ENCODE results near the gene HS3ST4. TPM values are rescaled to one million over a fixed set of nuclear protein-coding genes. Genes with fewer than 3 reads are reported as not detected.

HS3ST4 gene
- total and polyA plus RNA-seq, 2 experiments from 2014 or later, result 0.44 to 2.1 TPM

GRCh38 chr16:26155221-26155620 is 463.5 kb downstream of the HS3ST4 start (continued):
- TF ChIP-seq ZNF462 (CRISPR knock-in tag; IDR thresholded peaks at IDR 0.05) (no peak), JUNB (IDR thresholded peaks at IDR 0.05; ENCODE audit: unreplicated experiment) (no peak), ZNF114 (CRISPR knock-in tag; IDR thresholded peaks at IDR 0.05) (no peak), CTCF (conservative IDR thresholded peaks at IDR 0.05; ENCODE audit: low read depth in 2 of 2) (no peak)

GRCh38 chr16:26157319-26157718 is 465.6 kb downstream of the HS3ST4 start:
- Mint-ChIP-seq H3K27ac (no peak overlapping the region), H3K36me3 (ENCODE audit: low read depth) (peaks cover 3% of the 10 kb centered on the region; the same call in 1 of the 3 replicates), H3K4me1 (no peaks in the 10 kb centered on the region; the same call in 2 of the 3 replicates), H3K4me3 (no peak overlapping the region), H3K9me3 (peaks cover 74% of the 10 kb centered on the region), H3K27me3 (ENCODE audit: insufficient read depth, low read depth, poor library complexity) (peaks cover 5% of the 10 kb centered on the region)
- peaks cover 8% of the 10 kb centered on the region; the same call in 1 of the 2 replicates for H3K9me2 ChIP-seq (ENCODE audit: insufficient read depth)
- H3K79me2 ChIP-seq (replicated peaks; ENCODE audit: insufficient read depth), result no peaks in the 10 kb centered on the region
- ATAC-seq, result no peak
- H3F3A ChIP-seq (replicated peaks; ENCODE audit: low read depth), result no peaks in the 10 kb centered on the region
- H3K4me3 ChIP-seq, result no peak overlapping the region
- no peaks in the 10 kb centered on the region for H4K20me1 ChIP-seq (replicated peaks; ENCODE audit: insufficient read depth)
- no peak overlapping the region for H3K27ac ChIP-seq (ENCODE audit: low read depth)
- DNase-seq (ENCODE audit: low spot score), result no peak
- TF ChIP-seq JUNB (IDR thresholded peaks at IDR 0.05; ENCODE audit: unreplicated experiment) (no peak), CTCF (conservative IDR thresholded peaks at IDR 0.05; ENCODE audit: low read depth in 2 of 2) (no peak), EZH2phosphoT487 (IDR thresholded peaks at IDR 0.05; ENCODE audit: unreplicated experiment) (no peak), POLR2AphosphoS5 (IDR thresholded peaks at IDR 0.05; ENCODE audit: low read depth) (no peak), ETS1 (IDR thresholded peaks at IDR 0.05) (no peak), STAT1 (IDR thresholded peaks at IDR 0.05; ENCODE audit: unreplicated experiment) (no peak), ZNF331 (CRISPR knock-in tag; IDR thresholded peaks at IDR 0.05; ENCODE audit: low read depth) (no peak)
- H2AFZ ChIP-seq, result no peak overlapping the region
- H3K36me3 ChIP-seq (ENCODE audit: insufficient read depth), result no peaks in the 10 kb centered on the region
- H3K4me1 ChIP-seq (ENCODE audit: insufficient read depth), result no peaks in the 10 kb centered on the region
- no peaks in the 10 kb centered on the region for H3K27me3 ChIP-seq (ENCODE audit: insufficient read depth)
- no peak overlapping the region for H3K4me2 ChIP-seq
